Prostate gland (tissue), 2 donors: ENCODE data around the gene CPED1.

Experiments used
- POLR2A ChIP-seq: fragments of 450-650 bp; IDR thresholded peaks from one replicate; pipeline ENCODE4 v1.6.1; 2016; ENCODE audit warnings: antibody characterized with exemption, mild to moderate bottlenecking
- POLR2AphosphoS5 ChIP-seq: sonication (generic); formaldehyde crosslinking; IDR thresholded peaks from one replicate; pipeline ENCODE4 v1.6.1; 2017; ENCODE audit warnings: antibody characterized with exemption
- TF ChIP-seq, protein P1 (sequence below), 4 experiments: fragments of 200-600 bp in 2 of 4; fragments of 450-650 bp in 2 of 4; sonication (generic) in 2 of 4; IDR thresholded peaks; 1 replicate in 3 of 4; 2 replicates in 1 of 4; pipeline ENCODE4 v1.5.1; 2016 to 2019; ENCODE audit warnings: antibody characterized with exemption in 4 of 4, mild to moderate bottlenecking in 2 of 4, moderate library complexity in 2 of 4

DNA sequence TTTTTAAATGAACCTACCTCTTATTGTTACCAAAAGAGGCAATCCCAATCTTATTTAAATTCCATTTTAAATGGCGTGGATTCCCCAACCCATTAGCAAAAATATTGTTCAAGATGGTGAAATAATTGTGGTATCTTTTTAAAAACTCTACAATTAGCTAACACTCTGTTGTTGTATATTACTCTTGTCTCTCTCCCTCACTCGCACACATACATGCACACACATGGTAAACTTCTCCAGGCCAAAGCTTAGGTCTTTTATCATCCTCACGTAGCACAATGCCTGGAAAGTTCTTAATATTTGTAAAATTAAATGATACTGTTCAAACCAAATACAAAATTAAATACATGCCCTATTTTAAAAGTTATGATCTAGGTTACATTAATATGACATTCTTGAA is 171.0 kb downstream of the CPED1 start:
- TF ChIP-seq POLR2A (no peak), POLR2AphosphoS5 (no peak)
- TF ChIP-seq, protein P1, sequence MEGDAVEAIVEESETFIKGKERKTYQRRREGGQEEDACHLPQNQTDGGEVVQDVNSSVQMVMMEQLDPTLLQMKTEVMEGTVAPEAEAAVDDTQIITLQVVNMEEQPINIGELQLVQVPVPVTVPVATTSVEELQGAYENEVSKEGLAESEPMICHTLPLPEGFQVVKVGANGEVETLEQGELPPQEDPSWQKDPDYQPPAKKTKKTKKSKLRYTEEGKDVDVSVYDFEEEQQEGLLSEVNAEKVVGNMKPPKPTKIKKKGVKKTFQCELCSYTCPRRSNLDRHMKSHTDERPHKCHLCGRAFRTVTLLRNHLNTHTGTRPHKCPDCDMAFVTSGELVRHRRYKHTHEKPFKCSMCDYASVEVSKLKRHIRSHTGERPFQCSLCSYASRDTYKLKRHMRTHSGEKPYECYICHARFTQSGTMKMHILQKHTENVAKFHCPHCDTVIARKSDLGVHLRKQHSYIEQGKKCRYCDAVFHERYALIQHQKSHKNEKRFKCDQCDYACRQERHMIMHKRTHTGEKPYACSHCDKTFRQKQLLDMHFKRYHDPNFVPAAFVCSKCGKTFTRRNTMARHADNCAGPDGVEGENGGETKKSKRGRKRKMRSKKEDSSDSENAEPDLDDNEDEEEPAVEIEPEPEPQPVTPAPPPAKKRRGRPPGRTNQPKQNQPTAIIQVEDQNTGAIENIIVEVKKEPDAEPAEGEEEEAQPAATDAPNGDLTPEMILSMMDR (IDR thresholded peaks at IDR 0.05): no peak
